Measurements from ENCODE around the gene STK25. TPM values are rescaled to one million over a fixed set of nuclear protein-coding genes. Genes with fewer than 3 reads are reported as not detected.
"Not testable (repeated sequence)": the region's sequence is repeated elsewhere in the genome, so short reads cannot be mapped to it uniquely, and the experiment has no call there.

The STK25 gene
- total RNA-seq, 1 donor from 2014 or later = 95.9 TPM

DNA sequence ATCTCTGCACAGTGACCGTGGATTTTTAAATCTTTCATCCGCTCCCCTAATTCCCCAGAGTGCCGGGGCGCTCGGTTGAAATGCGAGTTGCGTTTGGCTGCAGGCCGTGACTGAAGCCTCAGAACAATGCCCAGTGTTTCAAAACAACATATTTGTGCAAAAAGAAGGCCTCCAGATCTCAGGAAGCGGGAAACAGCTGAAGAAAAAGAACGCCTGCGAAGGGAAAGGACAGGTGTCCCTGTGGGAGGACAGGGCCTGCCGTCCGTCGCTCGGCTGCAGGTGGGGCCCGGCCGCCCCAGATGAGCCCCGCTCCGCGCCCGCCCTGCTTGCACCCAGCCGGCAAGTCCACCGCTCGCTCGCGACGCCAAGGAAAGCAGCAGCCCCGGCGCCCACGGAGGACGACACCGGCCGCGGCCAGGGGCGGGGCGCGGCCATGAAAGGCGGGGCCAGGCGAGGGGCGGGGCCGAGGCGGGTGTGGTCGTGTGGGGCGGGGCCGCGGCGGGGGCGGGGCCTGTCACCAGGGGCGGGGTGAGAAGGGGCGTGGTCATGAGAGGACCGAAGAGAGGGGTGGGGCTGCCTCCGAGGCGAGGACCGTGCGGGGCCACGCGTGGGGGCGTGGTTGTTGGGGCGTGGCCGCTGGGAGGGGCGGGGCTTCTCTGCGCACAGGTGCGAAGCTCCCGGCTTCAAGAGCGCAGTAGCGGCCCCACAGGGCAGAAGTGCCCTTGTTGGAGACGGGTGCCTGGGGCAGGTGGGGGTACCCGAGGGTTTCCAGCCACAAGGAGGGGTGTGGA, 32.6 kb upstream of the STK25 start:
- intact Hi-C loops (cut with DNase I) = no loop called here
- DNase-seq (ENCODE audit: low spot score) = no peak

GRCh38 chr2:241540401-241540770, 32.0 kb upstream of the STK25 start:
- DNase-seq (ENCODE audit: low spot score) = no peak
- intact Hi-C loops (cut with DNase I) = no loop called here

GRCh38 chr2:241539616-241540374, 31.4 kb upstream of the STK25 start:
- intact Hi-C loops (cut with DNase I) = no loop called here
- no peak for DNase-seq (ENCODE audit: low spot score)

DNA sequence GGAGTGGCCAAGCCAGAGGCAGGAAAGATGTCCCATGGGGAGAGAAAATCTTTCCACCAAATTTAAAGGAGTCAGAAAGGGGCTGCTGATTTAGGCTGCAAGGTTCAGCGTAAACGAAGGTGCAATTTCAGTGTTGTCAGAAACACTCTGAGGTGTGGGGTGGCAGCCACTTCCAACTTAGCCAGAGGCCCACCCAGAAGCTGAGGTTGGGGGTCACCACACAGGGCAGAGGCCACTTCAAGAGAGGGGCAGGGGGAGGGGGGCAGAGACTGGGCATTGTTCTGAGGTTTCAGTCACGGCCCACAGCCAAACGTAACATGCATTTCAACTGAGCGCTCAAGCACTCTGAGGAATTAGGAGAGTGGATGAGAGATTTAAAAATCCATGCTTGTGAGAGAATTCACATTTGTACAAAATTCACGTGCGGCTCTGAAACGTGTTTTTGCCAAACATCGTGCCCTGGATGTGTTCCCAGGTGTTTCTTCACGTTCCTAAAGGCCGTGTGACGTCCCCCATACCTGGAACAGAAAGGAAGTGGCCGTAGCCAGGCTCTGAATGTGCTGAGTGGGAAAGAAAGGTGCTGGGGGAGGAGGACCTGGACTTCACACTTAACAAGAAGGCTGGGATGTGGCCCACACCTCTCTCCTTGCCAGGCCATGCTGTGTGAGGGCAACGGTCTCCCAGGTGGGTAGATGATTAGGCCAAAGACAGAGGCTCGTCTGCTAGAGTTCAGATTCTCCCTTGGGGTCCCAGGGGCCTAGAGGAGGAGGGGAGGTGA, 30.6 kb upstream of the STK25 start:
- intact Hi-C loops (cut with DNase I) = no loop called here
- no peak for DNase-seq (ENCODE audit: low spot score)

- no peak for DNase-seq (ENCODE audit: low spot score)
- intact Hi-C loops (cut with DNase I) = no loop called here
Measured at GRCh38 chr2:241535871-241536655, 27.7 kb upstream of the STK25 start.

DNA sequence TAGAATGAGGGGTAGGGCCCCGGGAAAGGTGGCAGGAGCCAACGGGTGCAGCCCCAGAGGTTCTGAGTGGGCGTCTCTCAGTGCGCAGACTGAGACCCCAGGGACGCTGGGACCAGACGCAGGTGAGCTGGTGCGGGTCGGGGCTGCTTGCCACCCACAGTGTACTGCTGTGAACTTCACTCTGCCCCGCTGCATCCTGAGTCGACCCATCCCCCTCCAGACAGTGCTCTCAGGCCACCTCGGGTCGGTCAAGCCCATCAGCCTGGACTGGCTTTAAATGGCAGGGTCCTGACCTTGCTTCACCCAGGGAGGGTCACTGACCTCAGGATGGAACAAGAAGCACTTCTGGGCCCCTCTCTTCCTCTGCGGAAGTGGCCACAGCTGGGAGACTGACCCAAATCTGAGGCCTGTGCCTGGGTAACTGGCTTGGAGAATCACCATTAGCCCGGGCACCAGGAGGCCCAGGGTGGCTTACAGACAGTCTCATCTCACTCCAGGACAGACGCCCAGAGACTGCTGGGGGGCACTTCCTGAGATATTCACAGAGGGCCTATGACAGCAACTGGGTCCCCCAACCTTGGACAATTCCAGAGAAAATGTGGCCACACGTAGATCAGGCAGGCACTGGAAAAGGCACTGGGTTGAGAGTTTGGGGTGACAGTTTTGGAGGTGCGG, 26.5 kb upstream of the STK25 start:
- DNase-seq (ENCODE audit: low spot score) = no peak
- intact Hi-C loops (cut with DNase I) = no loop called here

GRCh38 chr2:241534293-241534692, 25.9 kb upstream of the STK25 start:
- intact Hi-C loops (cut with DNase I) = no loop called here
- DNase-seq (ENCODE audit: low spot score) = no peak

GRCh38 chr2:241532733-241533601, 24.6 kb upstream of the STK25 start:
- intact Hi-C loops (cut with DNase I) = no loop called here

DNA sequence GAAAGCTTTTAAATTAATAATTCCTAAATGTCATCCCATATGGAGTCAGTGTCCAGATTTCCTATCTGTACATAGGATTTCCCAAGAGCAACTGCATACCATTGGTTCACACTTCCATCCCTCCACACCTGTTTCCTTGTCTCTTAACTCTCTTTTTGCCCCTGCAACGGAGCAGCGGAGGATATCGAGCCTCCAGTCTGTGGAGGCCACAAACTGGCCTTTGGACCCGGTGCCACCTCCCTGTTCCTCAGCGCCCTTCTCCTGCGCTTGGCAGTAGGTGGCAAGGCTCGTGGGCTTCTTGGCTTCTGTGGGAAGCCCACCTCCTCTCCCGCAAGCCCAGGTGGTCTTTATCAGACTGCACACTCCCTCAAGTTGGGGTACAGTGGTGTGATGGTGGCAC, 23.8 kb upstream of the STK25 start:
- no peak for DNase-seq (ENCODE audit: low spot score)
- intact Hi-C loops (cut with DNase I) = no loop called here

More at GRCh38 chr2:241532733-241533601, 24.6 kb upstream of the STK25 start:
- no peak for DNase-seq (ENCODE audit: low spot score)

- DNase-seq (ENCODE audit: low spot score) = no peak
Measured at GRCh38 chr2:241531161-241531722, 22.9 kb upstream of the STK25 start.

DNA sequence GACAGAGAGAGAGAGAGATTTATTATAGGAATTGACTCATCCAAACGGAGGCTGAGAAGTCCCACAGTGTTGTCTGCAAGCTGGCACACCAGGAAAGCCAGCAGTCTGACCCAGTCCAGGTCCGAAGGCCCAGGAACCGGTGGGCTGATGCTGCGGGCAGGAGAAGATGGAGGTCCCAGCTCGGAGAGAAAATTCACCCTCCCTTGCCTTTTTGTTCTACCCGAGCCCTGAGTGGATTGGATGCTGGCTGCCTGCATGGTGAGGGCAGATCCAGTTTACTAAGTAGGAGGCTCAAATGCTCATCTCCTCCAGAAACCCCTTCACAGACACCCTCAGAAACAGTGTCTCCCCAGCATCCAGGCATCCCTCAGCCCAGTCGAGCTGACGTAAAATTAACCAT, 22.2 kb upstream of the STK25 start:
- intact Hi-C loops (cut with DNase I) = no loop called here
- no peak for DNase-seq (ENCODE audit: low spot score)

More at GRCh38 chr2:241531161-241531722, 22.9 kb upstream of the STK25 start:
- intact Hi-C loops (cut with DNase I) = no loop called here

GRCh38 chr2:241525818-241526780, 17.7 kb upstream of the STK25 start:
- DNase-seq (ENCODE audit: low spot score); intact Hi-C loops (cut with DNase I): not testable (repeated sequence)

DNA sequence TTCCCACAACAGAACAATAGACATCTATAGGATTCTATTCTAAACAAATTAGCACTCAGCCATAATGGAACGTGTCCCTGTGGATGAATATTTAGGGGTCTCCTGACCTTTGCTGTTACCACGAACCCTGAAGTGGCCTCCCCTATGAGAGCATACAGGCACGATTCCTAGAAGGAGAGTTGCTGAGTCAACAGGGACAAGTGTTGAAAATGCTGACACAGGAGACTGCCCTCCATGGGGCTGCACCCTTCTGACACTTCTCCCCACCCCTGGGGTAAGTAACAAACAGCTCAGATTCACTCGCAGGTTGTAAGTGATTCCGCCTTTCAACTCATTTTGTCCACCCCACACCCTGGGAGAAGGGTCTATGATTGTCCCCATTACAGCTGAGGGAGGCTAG, 14.1 kb upstream of the STK25 start:
- DNase-seq (ENCODE audit: low spot score) = no peak
- intact Hi-C loops (cut with DNase I) = no loop called here

DNA sequence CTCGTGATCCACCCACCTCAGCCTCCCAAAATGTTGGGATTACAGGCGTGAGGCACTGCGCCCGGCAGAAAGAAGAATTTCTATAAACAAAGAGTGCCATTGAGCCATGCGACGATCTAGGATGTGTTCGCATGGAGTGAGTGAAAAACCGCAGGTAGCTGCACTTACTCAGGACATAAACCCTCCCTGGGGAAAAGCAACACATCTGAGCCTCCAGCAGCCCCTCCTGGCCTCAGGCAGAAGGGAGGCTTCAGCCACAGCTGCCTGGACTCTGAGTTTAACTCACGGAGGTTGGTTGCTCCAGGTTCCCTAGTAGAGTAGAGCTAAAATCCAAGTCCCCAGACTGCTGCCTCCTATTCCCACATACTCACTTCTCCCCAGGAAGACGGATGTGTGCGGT, 11.3 kb upstream of the STK25 start:
- intact Hi-C loops (cut with DNase I) = no loop called here

DNA sequence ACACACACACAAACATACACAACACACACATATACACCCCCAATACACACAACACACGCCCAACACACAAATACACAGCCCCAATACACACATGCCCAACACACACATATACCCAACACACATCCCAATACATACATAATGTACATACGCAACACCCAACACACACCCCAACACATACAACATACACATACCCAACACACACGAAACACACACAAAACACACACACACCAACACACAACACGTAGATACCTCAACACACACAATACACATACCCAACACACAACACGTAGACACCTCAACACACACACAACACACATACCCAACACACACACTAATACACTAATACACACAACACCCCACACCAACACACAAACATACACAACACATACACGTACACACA, 8.9 kb upstream of the STK25 start:
- DNase-seq (ENCODE audit: low spot score) = no peak
- intact Hi-C loops (cut with DNase I) = no loop called here

More for the DNA sequence above, 11.3 kb upstream of the STK25 start:
- DNase-seq (ENCODE audit: low spot score) = no peak

- intact Hi-C loops (cut with DNase I) = no loop called here
- no peak for DNase-seq (ENCODE audit: low spot score)
Measured at GRCh38 chr2:241516520-241516965, 8.2 kb upstream of the STK25 start.
